GM12801 (cell line): ENCODE results near the gene TFE3.

Experiments
- TF ChIP-seq, protein P1 (sequence below): IDR thresholded peaks from one replicate; pipeline ENCODE4 v1.5.1; 2011; ENCODE audit warnings: control low read depth; ENCODE audit not compliant: insufficient read length; ENCODE audit errors: extremely low read depth

Gene TFE3, protein sequence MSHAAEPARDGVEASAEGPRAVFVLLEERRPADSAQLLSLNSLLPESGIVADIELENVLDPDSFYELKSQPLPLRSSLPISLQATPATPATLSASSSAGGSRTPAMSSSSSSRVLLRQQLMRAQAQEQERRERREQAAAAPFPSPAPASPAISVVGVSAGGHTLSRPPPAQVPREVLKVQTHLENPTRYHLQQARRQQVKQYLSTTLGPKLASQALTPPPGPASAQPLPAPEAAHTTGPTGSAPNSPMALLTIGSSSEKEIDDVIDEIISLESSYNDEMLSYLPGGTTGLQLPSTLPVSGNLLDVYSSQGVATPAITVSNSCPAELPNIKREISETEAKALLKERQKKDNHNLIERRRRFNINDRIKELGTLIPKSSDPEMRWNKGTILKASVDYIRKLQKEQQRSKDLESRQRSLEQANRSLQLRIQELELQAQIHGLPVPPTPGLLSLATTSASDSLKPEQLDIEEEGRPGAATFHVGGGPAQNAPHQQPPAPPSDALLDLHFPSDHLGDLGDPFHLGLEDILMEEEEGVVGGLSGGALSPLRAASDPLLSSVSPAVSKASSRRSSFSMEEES

DNA sequence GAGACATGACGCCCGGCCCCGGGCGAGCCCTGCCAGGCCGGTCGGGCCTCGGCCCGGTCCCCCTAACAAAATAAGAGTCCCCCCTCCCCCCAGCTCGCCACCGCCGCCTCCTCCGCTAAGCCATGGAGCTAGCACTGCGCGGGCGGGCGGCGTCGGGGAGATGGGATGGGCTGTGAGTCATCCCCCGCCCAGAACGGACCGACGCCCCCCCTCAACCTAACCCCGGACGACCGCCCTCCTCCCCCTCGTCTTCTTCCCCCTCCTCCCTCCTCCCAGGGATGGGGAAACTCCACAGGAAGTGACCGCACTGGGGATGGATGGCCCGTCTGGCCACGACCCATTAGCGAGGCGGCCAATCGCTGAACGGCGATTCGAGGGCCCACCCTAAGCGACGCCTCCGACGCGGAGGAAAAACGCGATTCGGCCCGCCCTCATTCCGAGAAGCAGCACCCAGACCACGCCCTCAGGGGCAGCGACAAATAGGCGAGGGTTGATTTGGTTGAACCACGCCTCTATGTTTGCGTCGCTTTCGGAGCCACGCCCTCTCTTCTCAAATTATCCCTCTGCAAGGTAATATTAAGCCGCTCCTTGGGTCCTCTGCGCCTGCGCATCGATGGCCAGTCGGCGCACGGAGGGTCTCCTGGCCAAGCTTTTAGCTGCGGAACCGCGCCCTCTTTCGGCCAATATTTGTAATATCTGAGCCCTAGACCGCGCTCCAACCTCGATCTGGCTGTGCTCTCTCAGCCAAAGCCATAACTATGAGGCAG lies at the start of gene TFE3:
TFE3 (minus strand) TSS at position 138 of the 767 bp plus-strand sequence; CDS start at position 7, 131 bp downstream.
- TF ChIP-seq, protein P1, sequence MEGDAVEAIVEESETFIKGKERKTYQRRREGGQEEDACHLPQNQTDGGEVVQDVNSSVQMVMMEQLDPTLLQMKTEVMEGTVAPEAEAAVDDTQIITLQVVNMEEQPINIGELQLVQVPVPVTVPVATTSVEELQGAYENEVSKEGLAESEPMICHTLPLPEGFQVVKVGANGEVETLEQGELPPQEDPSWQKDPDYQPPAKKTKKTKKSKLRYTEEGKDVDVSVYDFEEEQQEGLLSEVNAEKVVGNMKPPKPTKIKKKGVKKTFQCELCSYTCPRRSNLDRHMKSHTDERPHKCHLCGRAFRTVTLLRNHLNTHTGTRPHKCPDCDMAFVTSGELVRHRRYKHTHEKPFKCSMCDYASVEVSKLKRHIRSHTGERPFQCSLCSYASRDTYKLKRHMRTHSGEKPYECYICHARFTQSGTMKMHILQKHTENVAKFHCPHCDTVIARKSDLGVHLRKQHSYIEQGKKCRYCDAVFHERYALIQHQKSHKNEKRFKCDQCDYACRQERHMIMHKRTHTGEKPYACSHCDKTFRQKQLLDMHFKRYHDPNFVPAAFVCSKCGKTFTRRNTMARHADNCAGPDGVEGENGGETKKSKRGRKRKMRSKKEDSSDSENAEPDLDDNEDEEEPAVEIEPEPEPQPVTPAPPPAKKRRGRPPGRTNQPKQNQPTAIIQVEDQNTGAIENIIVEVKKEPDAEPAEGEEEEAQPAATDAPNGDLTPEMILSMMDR = no peak

DNA sequence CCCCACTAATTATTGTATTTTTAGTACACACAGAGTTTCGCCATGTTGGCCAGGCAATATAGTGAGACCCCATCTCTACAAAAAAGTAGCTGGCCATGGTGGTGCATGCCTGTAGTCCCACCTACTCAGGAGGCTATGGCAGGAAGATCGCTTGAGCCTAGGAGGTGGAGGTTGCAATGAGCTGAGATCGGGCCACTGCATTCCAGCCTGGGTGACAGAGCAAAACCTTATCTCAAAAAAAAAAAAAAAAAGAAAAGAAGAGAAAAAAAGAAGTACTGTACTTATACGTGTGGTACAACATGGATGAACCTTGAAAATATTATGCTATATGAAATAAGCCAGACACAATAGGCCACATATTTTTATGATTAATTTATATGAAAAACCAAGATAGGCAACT lies 46.4 kb upstream of the TFE3 start:
- TF ChIP-seq, protein P1 = no peak

DNA sequence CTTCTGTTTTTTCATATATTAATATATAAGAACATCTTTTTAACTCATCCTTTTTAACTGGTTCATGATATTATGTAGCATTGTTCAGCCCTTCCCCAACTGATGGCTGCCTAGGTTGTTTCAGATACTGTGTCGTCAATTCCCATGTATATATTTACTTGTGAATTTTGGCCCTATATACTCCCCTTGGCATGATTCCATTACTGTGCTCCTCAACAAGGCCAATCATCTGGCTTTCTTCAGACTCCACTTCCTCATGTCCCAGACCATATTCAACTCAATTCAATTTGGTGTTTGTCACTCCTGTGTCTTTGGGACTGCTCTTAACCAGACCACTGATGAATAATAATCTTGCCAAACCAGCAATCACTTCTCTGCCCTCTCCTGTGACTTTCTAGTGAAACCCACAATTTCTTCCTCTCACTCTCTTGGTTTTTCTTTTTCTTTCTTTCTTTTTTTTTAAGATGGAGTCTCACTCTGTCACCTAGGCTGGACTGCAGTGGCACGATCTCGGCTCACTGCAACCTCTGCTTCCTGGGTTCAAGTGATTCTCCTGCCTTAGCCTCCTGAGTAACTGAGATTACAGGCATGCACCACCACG lies 39.2 kb upstream of the TFE3 start:
- TF ChIP-seq, protein P1 = no peak

DNA sequence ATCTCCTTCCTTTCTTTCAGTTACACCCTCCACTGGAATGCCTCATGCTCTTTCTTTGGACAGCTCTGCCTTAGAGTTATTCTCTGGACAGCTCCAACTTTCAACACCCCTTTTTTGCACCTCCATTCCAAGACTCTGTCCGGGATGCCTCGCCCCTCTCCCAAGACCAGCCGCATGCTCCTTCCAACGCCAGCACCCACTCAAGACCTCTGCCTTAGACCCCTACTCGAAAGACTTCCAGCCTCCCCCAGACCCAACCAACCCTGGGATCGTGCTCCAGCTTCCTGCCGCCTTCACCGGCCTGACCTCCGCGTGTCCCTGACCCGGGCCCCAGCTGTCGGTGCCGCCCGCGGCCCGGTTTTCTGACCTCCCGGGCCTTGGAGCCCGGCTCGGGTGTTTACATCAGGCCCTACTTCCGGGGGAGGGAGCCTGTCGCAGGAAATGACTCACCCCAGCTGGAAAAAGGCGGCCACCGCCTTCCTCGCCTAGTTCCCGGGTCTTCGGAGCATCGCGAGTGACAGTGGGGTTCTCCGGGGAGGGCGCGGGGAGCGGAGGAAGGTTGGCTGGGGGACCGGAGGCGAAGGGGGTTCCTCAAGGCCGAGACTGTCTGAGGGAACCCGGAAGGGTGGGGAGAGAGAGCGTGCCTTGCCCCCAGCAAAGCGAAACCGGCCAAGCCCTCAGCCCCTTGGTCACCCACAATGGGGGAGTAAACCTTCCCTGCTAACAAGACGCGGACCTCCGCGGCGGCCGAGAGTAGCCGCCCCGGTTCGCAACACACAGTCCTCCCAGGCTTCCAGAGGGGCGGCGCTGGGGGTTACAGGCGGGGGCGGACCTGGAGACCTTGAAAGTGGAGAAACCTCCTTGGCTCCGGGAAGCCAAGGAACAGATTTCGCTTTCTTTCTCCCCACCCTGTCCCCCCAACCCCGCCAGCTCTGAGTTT lies 36.6 kb upstream of the TFE3 start, which contains the start of gene WDR45:
WDR45 (minus strand) TSS at position 399 of the 940 bp plus-strand sequence. CDS start 1,792 bp downstream, outside the sequence.
- TF ChIP-seq, protein P1 = no peak

DNA sequence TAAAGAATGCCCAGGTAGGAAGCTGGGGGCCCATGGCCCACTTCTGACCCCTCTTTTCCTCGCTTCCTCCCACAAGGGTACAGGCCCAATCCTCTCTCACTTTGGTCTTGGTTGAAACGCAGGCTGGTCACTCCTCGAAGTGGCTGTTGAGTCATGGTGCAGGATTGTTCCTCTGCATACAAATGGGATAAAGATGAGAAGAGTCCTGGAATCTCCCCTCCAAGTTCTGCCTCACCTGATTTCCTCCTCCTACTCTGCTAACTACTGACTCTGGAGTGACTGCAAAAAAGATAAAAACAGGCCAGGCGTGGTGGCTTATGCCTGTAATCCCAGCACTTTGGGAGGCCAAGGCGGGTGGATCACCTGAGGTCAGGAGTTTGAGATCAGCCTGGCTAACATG lies 34.8 kb upstream of the TFE3 start:
- TF ChIP-seq, protein P1 = no peak

DNA sequence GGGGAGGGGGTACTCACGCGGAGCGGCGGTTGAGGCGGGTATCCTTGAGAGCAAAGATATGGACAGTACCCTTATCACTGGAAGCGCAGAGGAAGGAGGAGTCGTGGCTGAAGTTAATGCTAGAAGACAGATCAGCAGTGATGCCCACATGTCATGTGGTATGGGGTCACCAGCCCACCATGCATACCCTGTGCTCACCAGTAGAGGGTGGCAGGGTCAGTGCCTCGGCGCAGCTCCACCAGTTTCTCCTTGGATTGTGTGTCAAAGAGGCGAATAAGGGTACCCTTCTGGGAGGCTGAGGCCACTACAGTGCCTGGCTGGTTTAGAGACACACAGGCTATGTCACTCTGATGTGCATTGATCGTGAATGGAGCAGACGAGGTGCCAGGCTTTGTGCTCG lies 32.2 kb upstream of the TFE3 start:
- TF ChIP-seq, protein P1 = no peak
